Esophagus muscularis mucosa (tissue), 4 donors: Measurements from ENCODE around the gene NRGN. TPM values are rescaled to one million over a fixed set of nuclear protein-coding genes. Genes with fewer than 3 reads are reported as not detected.

Source experiments
- DNase-seq: peaks from one replicate; pipeline ENCODE4 v3.0.0-alpha.2; 2017; ENCODE audit errors: extremely low spot score
- H3K27ac ChIP-seq, 4 donors: fragments of 200-600 bp; sonication (generic); replicated peaks in 1 of 4; 1 replicate in 3 of 4; 2 replicates in 1 of 4; pipeline ENCODE4 v1.5.1; 2016 to 2019; ENCODE audit warnings: mild to moderate bottlenecking in 1 of 4
- H3K27me3 ChIP-seq, 4 donors: fragments of 200-600 bp; sonication (generic); one replicate each; pipeline versions ENCODE4 v1.5.1 to v1.6.0; 2016 to 2019
- H3K36me3 ChIP-seq, 4 donors: fragments of 200-600 bp; sonication (generic); one replicate each; pipeline ENCODE4 v1.5.1; 2016 to 2019
- H3K4me1 ChIP-seq, 4 donors: fragments of 200-600 bp; sonication (generic); one replicate each; pipeline ENCODE4 v1.5.1; 2016 to 2019
- H3K4me3 ChIP-seq, 4 donors: fragments of 200-600 bp; sonication (generic); 1 replicate in 2 of 4; 2 replicates in 2 of 4; pipeline ENCODE4 v1.5.1; 2016 to 2019; ENCODE audit warnings: mild to moderate bottlenecking in 4 of 4, moderate library complexity in 1 of 4
- H3K9me3 ChIP-seq, 4 donors: fragments of 200-600 bp; sonication (generic); 1 replicate in 3 of 4; 2 replicates in 1 of 4; pipeline ENCODE4 v1.5.1; 2016 to 2019
- EP300 ChIP-seq: sonication (generic); formaldehyde crosslinking; IDR thresholded peaks from one replicate; pipeline ENCODE4 v1.6.1; 2017; ENCODE audit warnings: antibody characterized with exemption
- POLR2A ChIP-seq: fragments of 450-650 bp; IDR thresholded peaks from one replicate; pipeline ENCODE4 v1.6.1; 2017; ENCODE audit warnings: antibody characterized with exemption, moderate library complexity, mild to moderate bottlenecking, low read depth
- POLR2AphosphoS5 ChIP-seq, 2 donors: sonication (generic); formaldehyde crosslinking; IDR thresholded peaks; one replicate each; pipeline ENCODE4 v1.6.1; 2017; ENCODE audit warnings: antibody characterized with exemption in 2 of 2
- WGBS: methylation state at CpG from one replicate; pipeline ENCODE4 v1.1.5; 2018; 5-methylcytosine and 5-hydroxymethylcytosine counted together
- intact Hi-C: fragments of 100-400 bp; cut with DNase I; formaldehyde crosslinking; loops from one replicate; pipeline ENCODE4 v1.15.1; 2023
- total RNA-seq, 4 donors: library from RNA; depleted of rRNA; stranded (reverse); fragments of >200 nt; gene quantifications; one replicate each; pipeline versions ENCODE4 v1.1.0 to v1.2.1, GENCODE V29; 2016
- TF ChIP-seq, protein P1 (sequence below), 3 experiments: fragments of 200-600 bp in 2 of 3; fragments of 450-650 bp in 1 of 3; sonication (generic) in 2 of 3; IDR thresholded peaks; one replicate each; pipeline ENCODE4 v1.5.1; 2017 to 2019; ENCODE audit warnings: antibody characterized with exemption in 3 of 3, mild to moderate bottlenecking in 2 of 3, moderate library complexity in 1 of 3

NRGN gene
- total RNA-seq, 4 donors from 2014 or later, result 1.4 to 2.3 (median 1.6) TPM

DNA sequence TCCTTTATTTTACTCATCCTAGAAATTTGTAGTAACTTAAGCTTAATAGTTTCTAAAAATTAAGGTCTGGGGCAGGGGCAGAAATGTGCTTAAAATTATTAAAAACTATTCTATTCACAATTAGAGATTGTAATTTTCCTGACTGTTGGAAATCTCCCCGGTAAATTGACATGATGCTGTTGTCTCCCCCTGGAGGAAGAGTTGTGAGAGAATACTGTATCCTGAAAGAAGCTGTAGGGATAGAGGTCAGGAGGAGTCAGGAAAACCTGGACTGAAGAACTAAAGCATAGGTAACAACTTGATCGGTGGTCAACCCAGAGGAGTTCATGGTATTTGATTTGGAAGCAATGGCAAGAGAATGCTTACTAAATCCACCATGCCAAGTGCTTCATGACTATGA, 38.5 kb downstream of the NRGN start:
- Histone ChIP-seq H3K4me3 (no peak overlapping the region), H3K4me1 (peaks cover 0 to 8% (median 4%) of the 10 kb centered on the region in 4 donors), H3K27me3 (no peaks in the 10 kb centered on the region), H3K27ac (no peak overlapping the region), H3K9me3 (no peaks in the 10 kb centered on the region), H3K36me3 (peaks cover 0 to 9% (median 4%) of the 10 kb centered on the region in 4 donors)
- intact Hi-C loops, result no loop called here
- TF ChIP-seq POLR2A (no peak), POLR2AphosphoS5 (IDR thresholded peaks at IDR 0.05) (no peak)
- 87% methylated on average over 2 of the region's 2 CpGs for WGBS
- no peak for DNase-seq

GRCh38 chr11:124779568-124779967, 39.8 kb downstream of the NRGN start:
- intact Hi-C loops, result no loop called here
- DNase-seq, result no peak
- TF ChIP-seq, protein P1, sequence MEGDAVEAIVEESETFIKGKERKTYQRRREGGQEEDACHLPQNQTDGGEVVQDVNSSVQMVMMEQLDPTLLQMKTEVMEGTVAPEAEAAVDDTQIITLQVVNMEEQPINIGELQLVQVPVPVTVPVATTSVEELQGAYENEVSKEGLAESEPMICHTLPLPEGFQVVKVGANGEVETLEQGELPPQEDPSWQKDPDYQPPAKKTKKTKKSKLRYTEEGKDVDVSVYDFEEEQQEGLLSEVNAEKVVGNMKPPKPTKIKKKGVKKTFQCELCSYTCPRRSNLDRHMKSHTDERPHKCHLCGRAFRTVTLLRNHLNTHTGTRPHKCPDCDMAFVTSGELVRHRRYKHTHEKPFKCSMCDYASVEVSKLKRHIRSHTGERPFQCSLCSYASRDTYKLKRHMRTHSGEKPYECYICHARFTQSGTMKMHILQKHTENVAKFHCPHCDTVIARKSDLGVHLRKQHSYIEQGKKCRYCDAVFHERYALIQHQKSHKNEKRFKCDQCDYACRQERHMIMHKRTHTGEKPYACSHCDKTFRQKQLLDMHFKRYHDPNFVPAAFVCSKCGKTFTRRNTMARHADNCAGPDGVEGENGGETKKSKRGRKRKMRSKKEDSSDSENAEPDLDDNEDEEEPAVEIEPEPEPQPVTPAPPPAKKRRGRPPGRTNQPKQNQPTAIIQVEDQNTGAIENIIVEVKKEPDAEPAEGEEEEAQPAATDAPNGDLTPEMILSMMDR (IDR thresholded peaks at IDR 0.05), result no peak
- TF ChIP-seq POLR2A, result no peak
- 48% methylated on average over 1 of the region's 1 CpG for WGBS
- Histone ChIP-seq H3K36me3 (peaks cover 0 to 3% (median 1%) of the 10 kb centered on the region in 4 donors), H3K4me3 (no peak overlapping the region), H3K27ac (no peak overlapping the region), H3K4me1 (peaks cover 0 to 8% (median 4%) of the 10 kb centered on the region in 4 donors), H3K27me3 (no peaks in the 10 kb centered on the region), H3K9me3 (no peaks in the 10 kb centered on the region)

DNA sequence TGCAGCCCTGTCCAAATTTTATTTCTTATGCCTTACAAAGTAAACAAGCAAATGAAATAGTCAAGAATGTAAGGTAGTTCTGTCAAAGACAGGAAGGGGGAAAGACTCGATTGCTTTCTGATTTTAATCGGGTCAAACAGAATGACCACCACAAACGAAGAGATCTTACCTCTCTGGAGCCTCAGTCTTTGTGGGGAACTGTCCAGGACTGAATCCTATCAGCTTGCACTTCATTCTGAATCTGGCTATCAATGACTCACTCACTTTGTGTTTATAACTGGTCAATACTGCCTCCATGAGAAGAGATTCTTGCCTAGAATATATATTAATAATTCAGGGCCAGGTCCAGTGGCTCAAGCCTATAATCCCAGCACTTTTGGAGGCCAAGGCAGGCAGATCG, 43.3 kb downstream of the NRGN start:
- 81% methylated on average over 4 of the region's 4 CpGs for WGBS
- no peak overlapping the region for H3K4me3 ChIP-seq
- no peak for DNase-seq
- H3K27ac ChIP-seq, result no peak overlapping the region
- H3K27me3 ChIP-seq, result no peaks in the 10 kb centered on the region
- TF ChIP-seq POLR2A (no peak), POLR2AphosphoS5 (IDR thresholded peaks at IDR 0.05) (no peak), EP300 (no peak)
- TF ChIP-seq, protein P1 (IDR thresholded peaks at IDR 0.05), result no peak
- no peaks in the 10 kb centered on the region for H3K9me3 ChIP-seq
- H3K4me1 ChIP-seq, result peaks cover 0 to 13% (median 4%) of the 10 kb centered on the region in 4 donors
- no peaks in the 10 kb centered on the region for H3K36me3 ChIP-seq
- intact Hi-C loops, result no loop called here

- H3K36me3 ChIP-seq, result no peaks in the 10 kb centered on the region
Measured at GRCh38 chr11:124784051-124784450, 44.3 kb downstream of the NRGN start.

DNA sequence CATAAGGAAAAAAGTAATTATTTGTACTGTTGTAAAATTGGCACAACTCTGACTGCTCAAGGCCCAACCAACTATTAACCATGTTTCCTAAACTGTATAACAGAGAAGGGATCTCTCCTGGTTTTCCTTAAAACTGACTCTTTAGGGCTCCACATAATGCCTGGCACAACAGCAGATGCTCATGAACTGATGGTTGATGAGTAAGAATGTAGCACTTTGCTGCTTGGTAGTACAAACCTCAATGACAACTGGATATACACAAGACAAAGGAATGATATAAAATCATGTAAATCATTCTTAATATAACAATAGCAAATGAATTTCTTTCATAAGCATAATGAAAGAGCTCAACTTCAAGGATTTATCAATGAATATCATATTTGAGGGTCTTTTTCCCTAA, 48.8 kb downstream of the NRGN start:
- intact Hi-C loops, result no loop called here
- Histone ChIP-seq H3K4me1 (peaks cover 0 to 21% (median 3%) of the 10 kb centered on the region in 4 donors), H3K4me3 (no peak overlapping the region), H3K36me3 (no peaks in the 10 kb centered on the region), H3K27ac (no peak overlapping the region), H3K27me3 (no peaks in the 10 kb centered on the region), H3K9me3 (no peaks in the 10 kb centered on the region)
- TF ChIP-seq POLR2AphosphoS5 (IDR thresholded peaks at IDR 0.05), result no peak
- TF ChIP-seq, protein P1 (IDR thresholded peaks at IDR 0.05), result no peak
- no peak for TF ChIP-seq POLR2A
- no peak for TF ChIP-seq EP300
- DNase-seq, result no peak

More at GRCh38 chr11:124784051-124784450, 44.3 kb downstream of the NRGN start:
- intact Hi-C loops, result no loop called here
- H3K4me1 ChIP-seq, result peaks cover 0 to 10% (median 2%) of the 10 kb centered on the region in 4 donors
- WGBS, result 96% methylated on average over 2 of the region's 2 CpGs
- no peak for DNase-seq
- H3K4me3 ChIP-seq, result no peak overlapping the region
- no peaks in the 10 kb centered on the region for H3K27me3 ChIP-seq
- no peak overlapping the region for H3K27ac ChIP-seq
- TF ChIP-seq, protein P1 (IDR thresholded peaks at IDR 0.05), result no peak
- TF ChIP-seq EP300, result no peak
- TF ChIP-seq POLR2AphosphoS5 (IDR thresholded peaks at IDR 0.05), result no peak
- no peaks in the 10 kb centered on the region for H3K9me3 ChIP-seq
